NCI-H1417 (cell line): Measurements from ENCODE around the gene TEX19.
"Not testable (repeated sequence)": the region's sequence is repeated elsewhere in the genome, so short reads cannot be mapped to it uniquely, and the experiment has no call there.

Experiments used
- DNase-seq, 3 experiments: peaks; one replicate each; lab custom pipeline; 2025; lab: John Stamatoyannopoulos, UW

The TEX19 gene

DNA sequence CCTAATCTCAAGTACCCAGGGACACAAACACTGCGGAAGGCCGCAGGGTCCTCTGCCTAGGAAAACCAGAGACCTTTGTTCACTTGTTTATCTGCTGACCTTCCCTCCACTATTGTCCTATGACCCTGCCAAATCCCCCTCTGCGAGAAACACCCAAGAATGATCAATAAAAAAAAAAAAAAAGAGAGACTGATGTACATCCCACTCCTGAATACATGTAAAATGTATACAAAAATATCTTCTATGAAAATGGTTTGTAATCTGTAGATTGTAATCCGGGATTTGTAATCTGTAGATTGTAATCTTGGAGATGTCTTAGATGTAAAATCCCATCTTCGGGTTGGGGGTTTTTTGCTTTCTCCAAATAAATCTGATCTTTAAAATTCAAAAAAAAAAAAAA is 18.2 kb downstream of the TEX19 start:
- DNase-seq = not testable (repeated sequence)

- no peak for DNase-seq
Measured at GRCh38 chr17:82377924-82378740, 19.1 kb downstream of the TEX19 start.

DNA sequence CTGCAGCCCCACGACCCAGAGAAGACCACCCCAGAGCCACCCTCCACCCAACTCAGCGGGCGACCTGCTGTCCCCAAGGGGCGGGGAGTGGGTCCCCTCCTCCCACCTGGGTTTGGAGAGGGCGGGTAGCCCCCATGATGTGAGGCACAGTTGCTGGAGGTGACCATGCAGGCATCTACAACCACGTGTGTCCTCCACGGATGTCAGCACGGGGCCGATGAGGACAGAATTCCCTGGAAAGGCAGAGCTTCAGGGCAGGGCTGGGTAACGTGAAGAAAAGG is 19.6 kb downstream of the TEX19 start:
- no peak for DNase-seq

GRCh38 chr17:82380860-82381702 is 22.0 kb downstream of the TEX19 start:
- peak in 1 of 3 experiments; percentile 52 for DNase-seq

DNA sequence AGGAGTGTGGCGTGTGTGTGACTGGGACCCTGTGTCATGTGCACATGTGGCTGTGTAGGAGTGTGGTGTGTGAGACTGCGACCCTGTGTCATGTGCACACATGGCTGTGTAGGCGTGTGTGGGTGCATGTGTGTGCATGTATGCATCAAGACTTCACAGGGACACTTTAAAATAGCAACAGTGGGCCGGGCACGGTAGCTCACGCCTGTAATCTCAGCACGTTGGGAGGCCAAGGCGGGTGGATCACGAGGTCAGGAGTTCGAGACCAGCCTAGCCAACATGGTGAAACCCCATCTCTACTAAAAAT is 22.6 kb downstream of the TEX19 start:
- not testable (repeated sequence) for DNase-seq

DNA sequence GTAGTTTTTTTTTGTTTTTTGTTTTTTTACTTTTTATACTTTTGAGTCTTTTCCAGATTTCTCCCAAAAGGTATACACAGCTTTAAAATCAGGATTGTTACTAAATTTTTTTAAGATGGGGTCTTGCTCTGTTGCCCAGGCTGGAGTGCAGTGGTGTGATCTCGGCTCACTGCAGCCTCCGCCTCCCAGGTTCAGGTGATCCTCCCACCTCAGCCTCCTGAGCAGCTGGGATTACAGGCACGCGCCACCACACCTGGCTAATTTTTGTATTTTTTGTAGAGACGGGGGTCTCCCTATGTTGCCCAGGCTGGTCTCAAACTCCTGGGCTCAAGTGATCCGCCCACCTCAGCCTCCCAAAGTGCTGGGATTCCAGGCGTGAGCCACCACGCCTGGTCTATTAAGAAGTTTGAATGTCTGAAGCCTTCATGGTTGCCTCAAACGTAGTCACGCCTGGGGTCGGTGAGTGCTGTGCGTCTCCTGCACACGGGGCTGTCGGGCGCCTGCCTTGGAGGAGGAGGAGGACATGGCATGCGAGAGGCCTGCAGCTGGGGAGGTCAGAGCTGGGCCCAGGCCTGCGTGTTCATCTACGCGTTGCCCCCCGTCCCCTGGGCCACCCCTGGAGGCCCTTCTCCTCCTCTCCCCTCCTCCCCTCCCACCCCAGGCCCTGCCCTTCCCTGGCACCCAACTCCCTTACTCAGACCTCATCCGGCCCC is 23.3 kb downstream of the TEX19 start:
- DNase-seq = not testable (repeated sequence)

DNA sequence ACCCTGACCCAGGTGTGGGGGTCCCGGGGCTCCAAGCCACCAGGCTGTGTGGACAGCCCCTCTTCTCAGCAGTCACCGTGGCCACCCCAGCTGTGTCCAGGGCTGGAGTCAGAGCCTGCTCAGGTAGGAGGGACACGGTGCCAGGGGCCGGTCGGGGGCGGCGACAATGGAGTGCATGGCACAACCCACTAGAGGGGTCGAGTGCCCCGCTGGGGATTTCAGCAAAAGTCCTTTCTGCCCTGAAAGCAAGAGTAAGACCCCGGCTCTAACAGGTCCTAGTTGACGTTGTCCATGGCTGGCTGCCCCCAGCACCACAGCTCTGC is 23.8 kb downstream of the TEX19 start:
- no peak for DNase-seq

- DNase-seq = peak in 2 of 3 experiments; percentile 28 to 70
Measured at GRCh38 chr17:82383411-82383810, 24.4 kb downstream of the TEX19 start.

DNA sequence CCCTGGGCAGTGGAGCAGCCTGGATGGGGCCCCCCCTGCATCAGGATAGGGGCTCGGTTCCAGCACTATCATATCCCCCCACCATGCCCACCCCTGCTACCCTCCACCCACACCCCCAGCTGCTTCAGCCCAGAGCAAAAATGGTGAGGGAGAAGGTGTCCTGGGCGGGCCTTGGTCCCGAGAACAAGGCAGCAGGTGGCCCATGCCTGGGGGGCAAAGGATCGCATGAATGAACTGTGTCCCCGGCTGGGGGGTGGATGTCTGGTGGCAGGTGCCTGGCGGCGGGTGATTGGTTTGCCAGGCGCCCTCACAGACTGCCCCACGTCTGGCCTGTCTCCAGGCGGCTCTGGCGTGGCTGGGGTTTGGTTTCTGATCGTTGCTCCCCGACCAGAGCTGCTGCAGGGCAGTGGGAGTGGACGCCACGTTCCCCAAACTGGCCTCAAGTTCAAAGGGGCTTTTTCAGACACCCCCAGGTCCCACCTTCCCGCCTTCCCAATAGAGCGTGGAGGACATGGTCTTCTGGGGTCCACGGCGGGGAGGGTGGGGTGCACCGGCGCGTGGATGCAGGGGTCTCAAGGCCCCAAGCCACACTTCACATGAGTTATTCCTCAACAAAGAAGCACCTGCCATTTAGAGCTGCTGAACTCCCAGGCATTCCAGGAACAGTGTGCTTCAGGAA is 25.1 kb downstream of the TEX19 start:
- peak in 2 of 3 experiments; percentile 68 to 73 for DNase-seq

DNA sequence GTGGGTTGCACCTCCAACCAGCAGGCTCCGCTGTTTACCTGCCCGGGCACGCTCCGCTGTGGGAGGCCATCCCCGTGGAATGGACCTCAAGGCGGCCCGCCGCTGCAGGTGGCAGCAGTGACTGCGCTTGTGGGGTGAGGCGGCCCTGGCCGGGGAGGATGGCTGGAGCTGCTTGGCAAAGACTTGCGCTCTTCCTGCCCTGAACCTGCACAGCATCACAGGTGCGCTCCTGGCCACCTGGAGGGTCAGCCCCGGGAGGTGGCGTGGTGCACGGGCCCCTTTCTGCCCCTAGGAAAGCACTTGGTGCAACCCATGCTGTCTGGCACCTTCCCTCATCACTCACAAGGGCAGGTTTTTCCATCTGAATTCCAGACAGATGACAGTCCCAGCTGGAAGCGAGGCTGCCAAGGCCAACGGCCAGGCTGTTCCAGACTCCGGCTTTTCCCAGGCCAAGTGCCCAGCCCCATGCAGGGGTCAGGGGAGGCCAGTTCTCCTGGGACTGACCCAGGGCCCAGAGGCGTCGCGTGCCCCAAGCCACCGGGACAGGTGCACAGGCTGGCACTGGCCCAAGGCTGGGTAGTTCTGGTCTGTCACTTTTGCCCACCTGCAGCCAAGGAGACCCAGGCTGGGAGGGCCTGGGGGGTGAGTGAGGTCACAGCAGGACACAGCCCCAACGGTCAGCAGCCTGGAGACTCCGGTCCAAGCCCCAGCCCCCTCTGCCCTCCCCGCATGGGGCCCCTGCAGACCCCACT is 25.9 kb downstream of the TEX19 start:
- peak; percentile 75 to 94 (median 89) for DNase-seq

DNA sequence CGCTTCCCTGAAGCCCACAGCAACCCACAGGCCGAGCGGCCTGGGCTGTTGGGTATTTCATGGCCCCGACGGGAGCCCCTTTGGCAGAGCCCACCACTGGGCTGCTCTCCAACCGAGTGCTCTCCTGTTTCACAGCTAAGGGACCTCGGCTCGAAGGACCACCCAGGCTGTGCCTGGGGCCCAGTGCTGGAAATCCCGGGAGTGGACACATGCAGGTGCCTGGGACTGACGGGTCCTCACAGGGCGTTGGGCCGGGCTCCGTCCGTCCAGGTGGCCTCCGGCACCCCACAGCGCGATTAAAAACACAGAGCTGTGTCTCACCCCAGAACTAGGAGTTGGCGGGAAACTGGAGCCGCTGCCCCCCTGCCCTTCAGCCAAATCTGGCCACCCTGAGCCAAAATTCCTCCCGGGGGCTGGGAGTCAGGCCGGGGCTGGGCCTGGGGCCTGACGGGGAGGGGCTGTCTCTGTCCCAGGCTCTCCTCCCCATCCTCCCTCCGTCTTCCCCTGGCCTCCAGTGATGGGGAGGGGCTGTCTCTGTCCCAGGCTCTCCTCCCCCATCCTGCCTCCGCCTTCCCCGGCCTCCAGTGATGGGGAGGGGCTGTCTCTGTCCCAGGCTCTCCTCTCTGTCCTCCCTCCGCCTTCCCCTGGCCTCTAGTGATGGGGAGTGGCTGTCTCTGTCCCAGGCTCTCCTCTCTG is 26.7 kb downstream of the TEX19 start:
- no peak for DNase-seq

DNA sequence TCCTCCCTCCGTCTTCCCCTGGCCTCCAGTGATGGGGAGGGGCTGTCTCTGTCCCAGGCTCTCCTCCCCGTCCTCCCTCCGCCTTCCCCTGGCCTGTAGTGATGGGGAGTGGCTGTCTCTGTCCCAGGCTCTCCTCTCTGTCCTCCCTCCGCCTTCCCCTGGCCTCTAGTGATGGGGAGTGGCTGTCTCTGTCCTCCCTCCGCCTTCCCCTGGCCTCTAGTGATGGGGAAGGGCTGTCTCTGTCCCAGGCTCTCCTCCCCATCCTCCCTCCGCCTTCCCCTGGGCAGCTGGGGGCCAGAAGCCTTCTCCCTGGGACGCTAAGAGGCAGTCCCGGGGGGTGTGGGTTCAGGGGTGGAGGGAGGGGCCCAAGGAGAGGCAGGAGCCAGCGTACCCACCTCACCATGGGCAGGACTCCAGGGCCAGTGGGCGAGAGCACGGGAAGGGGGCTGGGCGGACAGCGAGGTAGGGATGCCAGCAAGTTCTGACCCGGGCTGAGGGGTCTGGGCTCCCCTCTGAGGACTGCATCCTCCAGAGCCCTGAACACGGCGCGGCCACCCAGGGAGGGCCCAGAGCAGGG is 27.3 kb downstream of the TEX19 start:
- DNase-seq = no peak

DNA sequence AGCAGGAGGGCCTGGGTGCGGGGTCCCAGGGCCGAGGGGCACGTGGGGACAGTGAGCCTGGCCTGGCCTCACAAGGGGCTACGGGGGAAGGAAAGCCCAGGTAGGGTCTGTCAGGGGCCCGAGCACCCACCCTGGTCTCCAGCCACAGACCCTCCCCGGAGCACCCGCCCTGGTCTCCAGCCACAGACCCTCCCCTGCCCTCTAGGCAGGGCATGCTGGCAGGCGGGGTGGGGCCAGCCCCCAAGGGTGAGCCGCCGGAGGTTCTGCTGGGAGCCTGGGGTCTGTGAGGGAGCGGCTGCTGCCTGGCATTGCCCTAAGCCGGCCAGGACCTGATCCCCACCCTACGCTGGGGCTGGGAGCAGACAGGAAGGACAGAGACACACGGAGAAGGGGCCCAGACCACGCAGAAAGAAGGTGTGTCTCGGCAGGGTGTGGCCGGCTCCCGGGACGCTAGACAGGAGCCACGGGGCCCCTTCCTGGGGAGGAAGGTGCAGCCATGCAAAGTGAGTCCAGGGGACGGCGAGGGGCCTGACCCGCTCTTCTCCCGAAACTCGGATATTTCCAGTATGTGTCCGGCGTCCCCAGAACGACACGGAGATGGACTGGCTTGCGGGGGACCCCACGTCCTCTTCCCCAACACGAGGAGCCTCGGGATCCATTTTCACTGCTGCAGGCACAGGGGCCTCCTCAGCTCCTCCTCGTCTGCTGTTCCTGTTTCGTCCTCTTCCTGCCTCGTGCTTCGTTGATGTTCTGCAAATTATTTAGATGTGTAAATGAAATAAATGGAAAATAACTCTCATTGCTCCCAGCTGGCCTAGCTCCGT is 28.0 kb downstream of the TEX19 start:
- DNase-seq = no peak

DNA sequence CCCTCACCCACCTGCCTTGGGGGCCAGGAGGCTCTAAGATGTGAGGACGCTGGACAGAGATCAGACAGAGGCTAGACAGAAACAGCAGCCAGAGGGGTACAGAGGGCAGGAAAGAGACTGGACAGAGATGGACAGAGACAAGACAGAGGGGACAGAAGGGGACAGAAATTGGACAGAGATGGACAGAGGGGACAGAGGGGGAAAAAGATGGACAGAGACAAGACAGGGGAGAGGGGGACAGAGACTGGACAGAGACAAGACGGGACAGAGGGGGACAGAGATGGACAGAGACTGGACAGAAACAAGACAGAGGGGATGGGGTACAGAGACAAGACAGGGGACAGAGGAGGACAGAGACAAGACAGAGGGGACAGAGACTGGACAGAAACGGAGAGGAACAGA is 28.7 kb downstream of the TEX19 start:
- no peak for DNase-seq

GRCh38 chr17:82388223-82388921 is 29.3 kb downstream of the TEX19 start:
- no peak for DNase-seq

GRCh38 chr17:82388922-82389283 is 29.9 kb downstream of the TEX19 start:
- DNase-seq = no peak

DNA sequence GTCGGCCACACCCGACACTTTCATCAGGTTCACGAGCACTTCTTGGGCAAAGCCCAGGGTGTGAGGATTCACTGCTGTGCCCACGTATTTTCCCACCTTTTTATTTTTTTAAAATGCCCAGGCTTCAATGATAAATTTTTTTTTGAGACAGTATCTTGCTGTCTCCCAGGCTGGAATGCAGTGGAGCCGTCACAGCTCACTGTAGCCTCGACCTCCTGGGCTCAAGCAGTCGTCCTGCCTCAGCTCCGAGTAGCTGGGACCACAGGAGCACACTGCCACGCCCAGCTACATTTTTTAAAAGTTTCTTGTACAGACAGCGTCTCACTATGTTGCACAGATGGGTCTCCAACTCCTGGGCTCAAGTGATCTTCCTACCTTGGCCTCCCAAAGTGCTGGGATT is 30.3 kb downstream of the TEX19 start:
- no peak for DNase-seq

GRCh38 chr17:82390015-82390859 is 31.2 kb downstream of the TEX19 start:
- no peak for DNase-seq
